ENCODE data around the gene C1orf21.
A peak's percentile ranks its signal among the peaks of the same experiment; 100 is the strongest.

The C1orf21 gene

GRCh38 chr1:184388319-184388889 lies 1.6 kb downstream of the C1orf21 start:
- peak overlapping the region; percentile 94; the same call in 1 of the 2 replicates for H3K4me2 ChIP-seq (ENCODE audit: low read length)
- no peaks in the 10 kb centered on the region for H3K36me3 ChIP-seq (ENCODE audit: insufficient read depth, low read length)
- H3K4me3 ChIP-seq (ENCODE audit: low read depth, low read length, poor library complexity, severe bottlenecking): no peak overlapping the region
- H3K79me2 ChIP-seq (ENCODE audit: insufficient read depth, low read length): no peaks in the 10 kb centered on the region
- no peaks in the 10 kb centered on the region for H3F3A ChIP-seq (ENCODE audit: insufficient read depth, low read length)
- no peak for TF ChIP-seq EZH2 (IDR thresholded peaks at IDR 0.05; ENCODE audit: borderline replicate concordance, low read length)
- TF ChIP-seq CTCF (IDR thresholded peaks at IDR 0.05; ENCODE audit: low read length): no peak
- H3K27ac ChIP-seq (ENCODE audit: low read depth, low read length, poor library complexity, severe bottlenecking): no peak overlapping the region
- H3K9me2 ChIP-seq (ENCODE audit: low read depth, low read length): no peaks in the 10 kb centered on the region
- H2AFZ ChIP-seq (ENCODE audit: low read length): no peak overlapping the region
- H3K9ac ChIP-seq (ENCODE audit: low read length): no peak overlapping the region
- no peaks in the 10 kb centered on the region for H4K20me1 ChIP-seq (ENCODE audit: insufficient read depth, low read length)
- no peaks in the 10 kb centered on the region for H3K9me3 ChIP-seq (ENCODE audit: low read length)
- peaks cover 17% of the 10 kb centered on the region for H3K4me1 ChIP-seq (ENCODE audit: insufficient read depth, low read length, severe bottlenecking)
- peaks cover 4% of the 10 kb centered on the region for H3K27me3 ChIP-seq (ENCODE audit: insufficient read depth, low read length)

GRCh38 chr1:184388971-184389370 lies 2.1 kb downstream of the C1orf21 start:
- Histone ChIP-seq H3K9me3 (ENCODE audit: low read length) (no peaks in the 10 kb centered on the region), H4K20me1 (ENCODE audit: insufficient read depth, low read length) (no peaks in the 10 kb centered on the region), H3K27ac (ENCODE audit: low read depth, low read length, poor library complexity, severe bottlenecking) (no peak overlapping the region), H3K36me3 (ENCODE audit: insufficient read depth, low read length) (no peaks in the 10 kb centered on the region), H3F3A (ENCODE audit: insufficient read depth, low read length) (no peaks in the 10 kb centered on the region), H3K9ac (ENCODE audit: low read length) (no peak overlapping the region), H3K4me1 (ENCODE audit: insufficient read depth, low read length, severe bottlenecking) (peaks cover 17% of the 10 kb centered on the region), H3K9me2 (ENCODE audit: low read depth, low read length) (no peaks in the 10 kb centered on the region), H3K4me3 (ENCODE audit: low read depth, low read length, poor library complexity, severe bottlenecking) (no peak overlapping the region), H3K4me2 (ENCODE audit: low read length) (no peak overlapping the region), H3K27me3 (ENCODE audit: insufficient read depth, low read length) (peaks cover 4% of the 10 kb centered on the region), H2AFZ (ENCODE audit: low read length) (no peak overlapping the region), H3K79me2 (ENCODE audit: insufficient read depth, low read length) (no peaks in the 10 kb centered on the region)
- TF ChIP-seq EZH2 (IDR thresholded peaks at IDR 0.05; ENCODE audit: borderline replicate concordance, low read length) (no peak), CTCF (IDR thresholded peaks at IDR 0.05; ENCODE audit: low read length) (no peak)

GRCh38 chr1:184389446-184389845 lies 2.6 kb downstream of the C1orf21 start:
- H3K4me2 ChIP-seq (ENCODE audit: low read length): no peak overlapping the region

More at GRCh38 chr1:184389446-184389845, 2.6 kb downstream of the C1orf21 start:
- Histone ChIP-seq H3K9me3 (ENCODE audit: low read length) (no peaks in the 10 kb centered on the region), H4K20me1 (ENCODE audit: insufficient read depth, low read length) (no peaks in the 10 kb centered on the region), H3K9ac (ENCODE audit: low read length) (no peak overlapping the region), H2AFZ (ENCODE audit: low read length) (no peak overlapping the region), H3K79me2 (ENCODE audit: insufficient read depth, low read length) (no peaks in the 10 kb centered on the region), H3K9me2 (ENCODE audit: low read depth, low read length) (no peaks in the 10 kb centered on the region), H3K36me3 (ENCODE audit: insufficient read depth, low read length) (no peaks in the 10 kb centered on the region), H3F3A (ENCODE audit: insufficient read depth, low read length) (no peaks in the 10 kb centered on the region), H3K27ac (ENCODE audit: low read depth, low read length, poor library complexity, severe bottlenecking) (no peak overlapping the region), H3K4me1 (ENCODE audit: insufficient read depth, low read length, severe bottlenecking) (peaks cover 17% of the 10 kb centered on the region), H3K27me3 (ENCODE audit: insufficient read depth, low read length) (peaks cover 4% of the 10 kb centered on the region), H3K4me3 (ENCODE audit: low read depth, low read length, poor library complexity, severe bottlenecking) (no peak overlapping the region)
- TF ChIP-seq EZH2 (IDR thresholded peaks at IDR 0.05; ENCODE audit: borderline replicate concordance, low read length) (no peak), CTCF (IDR thresholded peaks at IDR 0.05; ENCODE audit: low read length) (no peak)
